AG04450 (cell line): ENCODE results near the gene GPR183. TPM values are rescaled to one million over a fixed set of nuclear protein-coding genes. Genes with fewer than 3 reads are reported as not detected.

Source experiments
- CTCF ChIA-PET: fragments of 300-600, 350-600 bp; formaldehyde crosslinking; extraction: SDS; loops from one replicate; lab custom pipeline; 2022; ENCODE audit warnings: antibody characterized with exemption, inconsistent platforms; lab: Charles Lee
- POLR2A ChIA-PET: fragments of 350-600 bp; formaldehyde crosslinking; extraction: SDS; loops from one replicate; lab custom pipeline; 2021; ENCODE audit warnings: antibody characterized with exemption, inconsistent platforms; lab: Yijun Ruan, JAX
- DNase-seq: peaks from one replicate; pipeline ENCODE4 v3.0.0-alpha.2; 2011; ENCODE audit warnings: low read depth, low spot score
- H3K27ac ChIP-seq: one replicate; pipeline ENCODE4 v1.5.1; 2012; ENCODE audit warnings: low read depth, low read length, control low read depth
- H3K27me3 ChIP-seq: one replicate; pipeline ENCODE4 v1.6.0; 2012; ENCODE audit warnings: low read length; ENCODE audit not compliant: control insufficient read depth, insufficient read depth
- H3K4me3 ChIP-seq: 2 replicates; pipeline ENCODE4 v1.5.1; 2011; ENCODE audit warnings: mild to moderate bottlenecking, low read depth, low read length, control low read depth
- H3K9me3 ChIP-seq: 2 replicates; pipeline ENCODE4 v1.5.1; 2012; ENCODE audit warnings: low read length; ENCODE audit not compliant: control insufficient read depth, insufficient read depth
- polyA plus RNA-seq: library from polyadenylated mRNA; depleted of rRNA; stranded (reverse); fragments of >200 nt; gene quantifications from 2 replicates; pipeline ENCODE4 v1.2.3, GENCODE V29; 2011
- TF ChIP-seq, protein P1 (sequence below): IDR thresholded peaks from 2 replicates; pipeline ENCODE4 v1.5.1; 2011; ENCODE audit warnings: low read depth, low read length, control low read depth, inconsistent platforms

The GPR183 gene
- polyA plus RNA-seq, 1 experiment: 0.06 TPM

- Histone ChIP-seq H3K9me3 (no peaks in the 10 kb centered on the region), H3K27ac (no peak overlapping the region), H3K27me3 (no peaks in the 10 kb centered on the region), H3K4me3 (no peak overlapping the region)
- TF ChIP-seq, protein P1, sequence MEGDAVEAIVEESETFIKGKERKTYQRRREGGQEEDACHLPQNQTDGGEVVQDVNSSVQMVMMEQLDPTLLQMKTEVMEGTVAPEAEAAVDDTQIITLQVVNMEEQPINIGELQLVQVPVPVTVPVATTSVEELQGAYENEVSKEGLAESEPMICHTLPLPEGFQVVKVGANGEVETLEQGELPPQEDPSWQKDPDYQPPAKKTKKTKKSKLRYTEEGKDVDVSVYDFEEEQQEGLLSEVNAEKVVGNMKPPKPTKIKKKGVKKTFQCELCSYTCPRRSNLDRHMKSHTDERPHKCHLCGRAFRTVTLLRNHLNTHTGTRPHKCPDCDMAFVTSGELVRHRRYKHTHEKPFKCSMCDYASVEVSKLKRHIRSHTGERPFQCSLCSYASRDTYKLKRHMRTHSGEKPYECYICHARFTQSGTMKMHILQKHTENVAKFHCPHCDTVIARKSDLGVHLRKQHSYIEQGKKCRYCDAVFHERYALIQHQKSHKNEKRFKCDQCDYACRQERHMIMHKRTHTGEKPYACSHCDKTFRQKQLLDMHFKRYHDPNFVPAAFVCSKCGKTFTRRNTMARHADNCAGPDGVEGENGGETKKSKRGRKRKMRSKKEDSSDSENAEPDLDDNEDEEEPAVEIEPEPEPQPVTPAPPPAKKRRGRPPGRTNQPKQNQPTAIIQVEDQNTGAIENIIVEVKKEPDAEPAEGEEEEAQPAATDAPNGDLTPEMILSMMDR: no peak
- no peak for DNase-seq
- ChIA-PET CTCF (interaction anchor here (1.8 to 15.0 kb wide), 3 partner anchors 61 to 175 kb away, joined by 5 to 767 read pairs (median 241); no protein-coding TSS in a partner anchor), POLR2A (no interaction called here)
Measured at GRCh38 chr13:99263126-99263785, 43.9 kb downstream of the GPR183 start.

DNA sequence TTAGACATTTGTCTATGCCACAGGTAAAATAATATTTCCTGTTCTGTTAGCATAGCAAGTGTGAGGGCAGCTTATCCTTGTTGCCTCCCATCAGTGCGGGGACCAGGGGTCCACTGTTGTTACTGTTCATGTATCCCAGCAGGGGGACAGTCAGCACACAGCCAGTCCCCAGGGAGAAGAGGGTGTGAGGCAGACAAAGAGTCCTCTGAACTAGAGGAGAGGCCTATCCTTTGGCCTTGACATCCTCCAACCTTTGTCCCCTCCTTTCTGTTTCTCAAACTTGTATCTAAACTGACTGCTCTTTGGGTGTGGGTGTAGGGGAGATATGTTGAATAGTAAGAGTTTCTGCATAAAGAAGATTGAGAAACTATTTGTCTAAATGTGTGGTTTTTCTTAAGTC is 46.1 kb downstream of the GPR183 start:
- CTCF ChIA-PET: interaction anchor here (1.0 to 2.7 kb wide), 3 partner anchors 9 to 175 kb away, joined by 4 to 22 read pairs (median 12); no protein-coding TSS in a partner anchor
- no peak overlapping the region for H3K4me3 ChIP-seq

DNA sequence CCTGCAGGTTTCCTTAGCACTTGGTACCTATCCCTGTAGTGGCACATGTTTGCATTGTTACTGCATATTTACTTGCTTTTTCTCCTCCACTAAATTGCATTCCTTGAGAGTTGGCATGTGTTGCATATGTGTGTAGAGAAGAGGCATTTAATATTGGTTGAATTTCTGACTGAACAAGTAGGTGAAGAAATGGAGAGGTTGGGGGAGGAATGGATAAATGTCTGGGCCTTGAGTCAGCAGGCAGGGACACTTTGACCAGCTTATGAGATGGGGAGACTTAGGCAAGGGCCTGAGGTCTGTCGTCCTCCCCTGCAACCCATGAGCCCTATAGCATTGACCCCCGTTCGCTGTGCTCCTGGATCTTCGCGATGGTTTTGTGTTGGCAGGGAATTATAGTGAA is 47.0 kb downstream of the GPR183 start:
- Histone ChIP-seq H3K27ac (no peak overlapping the region), H3K27me3 (no peaks in the 10 kb centered on the region), H3K9me3 (no peaks in the 10 kb centered on the region), H3K4me3 (no peak overlapping the region)
- TF ChIP-seq, protein P1: no peak
- POLR2A ChIA-PET: interaction anchor here (1.2 kb wide), 1 partner anchor 60 kb away, joined by 3 read pairs; the partner anchor contains the start of gene UBAC2
- no peak for DNase-seq
- CTCF ChIA-PET: interaction anchor here (0.6 to 2.7 kb wide), 3 partner anchors 10 to 176 kb away, joined by 4 to 22 read pairs (median 12); no protein-coding TSS in a partner anchor

More for the DNA sequence above, 46.1 kb downstream of the GPR183 start:
- Histone ChIP-seq H3K27me3 (no peaks in the 10 kb centered on the region), H3K9me3 (no peaks in the 10 kb centered on the region), H3K27ac (no peak overlapping the region)
- POLR2A ChIA-PET: no interaction called here
- TF ChIP-seq, protein P1: no peak
- no peak for DNase-seq

DNA sequence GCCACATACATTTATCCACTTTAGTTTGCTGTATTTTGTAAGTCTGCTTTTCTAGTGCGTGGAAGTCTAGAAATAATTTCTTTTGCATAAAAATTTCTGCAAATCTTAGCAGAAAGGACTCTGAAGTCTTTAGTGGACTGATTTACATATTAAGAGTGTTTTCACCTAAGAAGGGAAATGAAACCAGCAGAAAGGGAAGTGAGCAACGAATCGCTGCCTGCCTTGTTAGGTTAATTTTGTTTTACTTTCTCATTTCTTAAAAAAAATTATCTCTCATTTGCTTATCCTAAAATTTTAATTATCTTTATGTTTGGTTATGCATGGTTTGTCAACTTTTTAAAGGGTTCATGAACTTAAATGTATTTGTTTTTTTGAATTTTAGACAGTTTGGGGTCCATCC is 48.3 kb downstream of the GPR183 start:
- DNase-seq: no peak
- Histone ChIP-seq H3K27ac (no peak overlapping the region), H3K9me3 (no peaks in the 10 kb centered on the region), H3K27me3 (no peaks in the 10 kb centered on the region), H3K4me3 (no peak overlapping the region)
- TF ChIP-seq, protein P1: no peak
- ChIA-PET POLR2A (interaction anchor here (1.2 to 1.9 kb wide), 2 partner anchors 59 kb away, joined by 3 to 8 read pairs; partner anchors contain the start of gene UBAC2), CTCF (interaction anchor here (0.9 to 5.1 kb wide), 7 partner anchors 11 to 419 kb away, joined by 3 to 26 read pairs (median 12); no protein-coding TSS in a partner anchor)

- Histone ChIP-seq H3K27me3 (no peaks in the 10 kb centered on the region), H3K27ac (no peak within 1 kb of the TSS), H3K9me3 (no peaks in the 10 kb centered on the region), H3K4me3 (no peak within 1 kb of the TSS)
- POLR2A ChIA-PET: interaction anchor here (1.9 kb wide), 1 partner anchor 58 kb away, joined by 8 read pairs; the partner anchor contains the start of gene UBAC2
- CTCF ChIA-PET: interaction anchor here (0.9 to 5.1 kb wide), 4 partner anchors 12 to 418 kb away, joined by 3 to 26 read pairs (median 12); no protein-coding TSS in a partner anchor
- TF ChIP-seq, protein P1: no peak
- no peak for DNase-seq
Measured at GRCh38 chr13:99258210-99258860, 48.9 kb downstream of the GPR183 start, which contains the start of gene GPR18. TSS of gene GPR18 (minus strand) at chr13:99258379. CDS start at chr13:99255872, 2,507 bp downstream.
